ENCODE measurements around the gene PAX9.

Gene PAX9

DNA sequence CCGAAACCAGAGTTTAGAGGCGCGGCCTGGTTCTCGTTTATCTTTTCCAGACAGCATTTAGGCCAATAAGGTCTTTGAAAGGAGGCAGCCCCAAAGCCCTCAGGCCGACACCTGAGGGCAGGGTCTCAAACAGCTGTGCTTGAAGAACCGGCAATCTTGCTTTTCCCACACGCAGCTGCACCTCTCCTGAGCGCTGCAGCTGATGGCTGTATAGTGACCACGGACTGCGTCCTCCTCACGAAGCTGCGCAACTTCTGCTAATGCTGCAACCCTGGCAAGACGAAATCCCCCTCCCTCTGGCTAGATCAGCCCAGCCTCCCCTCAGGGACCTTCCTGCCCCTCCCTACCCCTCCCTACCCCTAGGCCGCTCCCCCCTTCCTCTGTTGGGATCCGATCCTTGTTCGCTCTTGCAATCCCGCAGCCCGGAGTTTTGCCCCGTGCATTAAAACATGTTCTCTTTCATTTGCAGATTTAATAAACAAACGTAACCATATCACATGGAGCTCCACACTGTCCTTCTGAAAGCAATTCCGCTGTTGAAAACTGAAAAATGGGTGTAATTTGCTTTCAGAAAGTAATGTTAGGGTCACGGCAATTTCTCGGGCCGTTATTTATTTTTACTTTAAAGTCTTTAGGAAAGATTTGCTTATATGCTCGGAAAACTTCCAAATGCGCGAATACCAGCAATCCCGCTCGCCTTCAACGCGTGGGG, 4.8 kb upstream of the PAX9 start:
- FAIRE-seq, result no peak

- no peak for FAIRE-seq
Observed at GRCh38 chr14:36657399-36658122, 4.1 kb upstream of the PAX9 start.

DNA sequence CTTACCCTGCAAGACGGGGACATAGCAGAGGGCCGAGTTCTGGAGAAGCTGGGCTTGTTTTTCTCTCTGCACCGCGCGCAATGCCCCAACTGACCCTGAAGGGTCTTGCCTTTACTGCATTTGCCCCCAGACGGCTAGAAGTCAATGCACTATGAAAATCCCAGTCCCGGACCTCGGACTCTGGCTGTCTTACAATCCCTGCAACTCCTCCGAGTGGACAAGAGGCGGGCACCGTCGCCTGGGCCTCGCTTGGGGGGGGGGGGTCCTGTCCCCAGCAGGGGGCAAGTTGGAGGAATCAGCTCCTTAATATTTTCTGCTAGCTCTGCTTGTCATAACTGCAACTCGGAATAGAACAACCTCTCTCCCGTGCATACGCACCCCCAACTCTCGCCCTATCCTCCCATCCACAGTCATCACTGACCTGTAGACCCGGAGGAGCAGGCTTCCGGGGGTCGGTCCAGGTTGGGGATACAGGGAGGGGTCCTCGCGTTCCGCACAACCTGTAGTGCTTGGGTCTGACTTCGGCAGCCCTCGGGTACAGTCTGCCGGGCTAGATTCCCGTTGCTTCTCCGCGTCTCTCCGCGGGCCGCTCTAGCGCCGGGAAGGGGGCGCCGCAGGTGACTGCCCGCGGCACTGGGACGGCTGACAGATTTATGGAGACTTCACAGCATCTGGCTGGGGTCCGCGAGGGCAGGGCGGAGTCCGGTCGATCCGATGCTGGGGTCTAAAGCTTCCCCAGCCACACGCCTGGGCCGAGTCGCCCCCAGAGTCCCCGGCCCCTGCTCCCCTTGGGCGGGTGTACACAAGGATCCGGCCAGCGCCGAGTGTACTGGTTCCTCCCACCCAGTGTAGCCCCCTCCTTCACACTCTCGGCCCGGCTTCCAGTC, 3.3 kb upstream of the PAX9 start:
- no peak for FAIRE-seq

- FAIRE-seq, result no peak
Observed at GRCh38 chr14:36659010-36659821, 2.4 kb upstream of the PAX9 start.

DNA sequence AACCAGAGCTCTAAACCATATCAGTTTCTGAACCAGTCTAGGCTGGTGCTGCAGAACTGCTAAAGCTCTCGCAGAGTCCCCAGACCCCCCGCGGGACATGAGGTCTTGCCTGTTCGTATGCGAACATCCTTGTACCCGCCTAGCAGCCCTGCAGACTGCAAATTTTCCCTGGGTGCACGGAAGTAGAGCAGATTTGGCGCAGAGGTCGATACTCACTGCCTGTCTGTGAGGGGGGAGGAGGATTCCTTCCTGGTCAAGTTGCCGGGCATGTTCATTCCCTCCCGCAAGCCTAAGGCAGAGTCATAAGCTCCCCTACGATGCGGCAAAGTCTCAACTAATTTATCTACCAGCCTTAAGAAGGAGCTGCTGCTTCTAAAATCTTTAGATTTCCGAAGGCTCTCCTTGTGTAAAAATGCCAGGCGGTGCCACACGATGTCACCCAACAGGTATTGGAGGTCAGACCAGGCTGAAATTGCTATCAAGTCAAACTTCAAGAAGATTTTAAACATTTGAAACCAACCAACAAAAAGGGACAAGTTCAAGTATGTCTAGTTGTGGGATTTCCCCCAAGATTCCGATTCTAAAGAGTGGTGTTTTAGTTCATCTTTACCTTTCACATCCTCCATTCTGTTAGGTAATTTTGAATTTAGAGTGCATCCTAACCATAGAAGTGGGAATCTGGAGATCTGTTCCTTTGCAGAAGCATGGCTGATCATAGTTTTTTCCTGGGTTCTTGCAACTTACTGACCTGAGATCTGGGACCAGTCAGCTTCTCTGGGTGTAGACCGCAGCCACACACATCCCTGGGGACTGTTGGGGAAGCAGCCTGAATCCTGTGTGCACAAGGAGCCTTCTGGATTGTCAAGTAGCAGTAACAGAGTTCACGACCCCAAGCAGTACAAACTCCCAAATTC, 1.6 kb upstream of the PAX9 start:
- no peak for FAIRE-seq

GRCh38 chr14:36660736-36661505, 739 bp upstream of the PAX9 start:
- no peak for FAIRE-seq

- FAIRE-seq, result no peak
Observed at GRCh38 chr14:36662258-36662542, 540 bp downstream of the PAX9 start.

DNA sequence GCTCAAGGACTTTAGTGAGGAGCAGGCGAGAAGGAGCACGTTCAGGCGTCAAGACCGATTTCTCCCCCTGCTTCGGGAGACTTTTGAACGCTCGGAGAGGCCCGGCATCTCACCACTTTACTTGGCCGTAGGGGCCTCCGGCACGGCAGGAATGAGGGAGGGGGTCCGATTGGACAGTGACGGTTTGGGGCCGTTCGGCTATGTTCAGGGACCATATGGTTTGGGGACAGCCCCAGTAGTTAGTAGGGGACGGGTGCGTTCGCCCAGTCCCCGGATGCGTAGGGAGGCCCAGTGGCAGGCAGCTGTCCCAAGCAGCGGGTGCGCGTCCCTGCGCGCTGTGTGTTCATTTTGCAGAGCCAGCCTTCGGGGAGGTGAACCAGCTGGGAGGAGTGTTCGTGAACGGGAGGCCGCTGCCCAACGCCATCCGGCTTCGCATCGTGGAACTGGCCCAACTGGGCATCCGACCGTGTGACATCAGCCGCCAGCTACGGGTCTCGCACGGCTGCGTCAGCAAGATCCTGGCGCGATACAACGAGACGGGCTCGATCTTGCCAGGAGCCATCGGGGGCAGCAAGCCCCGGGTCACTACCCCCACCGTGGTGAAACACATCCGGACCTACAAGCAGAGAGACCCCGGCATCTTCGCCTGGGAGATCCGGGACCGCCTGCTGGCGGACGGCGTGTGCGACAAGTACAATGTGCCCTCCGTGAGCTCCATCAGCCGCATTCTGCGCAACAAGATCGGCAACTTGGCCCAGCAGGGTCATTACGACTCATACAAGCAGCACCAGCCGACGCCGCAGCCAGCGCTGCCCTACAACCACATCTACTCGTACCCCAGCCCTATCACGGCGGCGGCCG, 1.1 kb downstream of the PAX9 start:
- FAIRE-seq, result no peak

GRCh38 chr14:36663404-36664321, 2.0 kb downstream of the PAX9 start:
- no peak for FAIRE-seq

- FAIRE-seq, result no peak
Observed at GRCh38 chr14:36664322-36665193, 2.9 kb downstream of the PAX9 start.

DNA sequence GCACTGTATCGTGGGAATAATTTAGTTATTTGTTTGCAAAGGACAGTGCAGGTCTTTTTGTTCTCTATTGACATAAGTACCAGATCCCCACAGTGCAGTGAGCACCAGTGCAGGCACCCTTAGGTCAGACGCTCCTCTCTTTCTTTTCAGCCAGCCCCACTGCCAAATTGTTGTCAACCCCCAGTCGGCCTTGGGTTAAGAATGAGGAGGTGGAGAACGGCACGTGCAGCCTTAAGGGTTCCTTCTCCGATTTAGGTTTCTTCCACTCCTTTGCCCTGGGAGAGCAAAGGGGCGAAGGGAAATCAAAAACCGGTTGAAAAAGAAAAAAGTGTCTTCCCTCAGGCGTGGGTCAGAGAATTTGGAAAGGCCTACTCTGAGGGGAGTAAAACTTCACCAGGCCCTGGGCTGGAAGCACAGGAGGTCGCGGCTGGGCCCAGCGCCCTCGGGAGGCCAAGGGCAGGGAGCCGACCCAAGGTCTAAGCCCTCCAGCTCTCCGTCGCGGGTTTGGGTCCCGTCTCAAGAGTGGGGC, 4.3 kb downstream of the PAX9 start:
- FAIRE-seq, result no peak

DNA sequence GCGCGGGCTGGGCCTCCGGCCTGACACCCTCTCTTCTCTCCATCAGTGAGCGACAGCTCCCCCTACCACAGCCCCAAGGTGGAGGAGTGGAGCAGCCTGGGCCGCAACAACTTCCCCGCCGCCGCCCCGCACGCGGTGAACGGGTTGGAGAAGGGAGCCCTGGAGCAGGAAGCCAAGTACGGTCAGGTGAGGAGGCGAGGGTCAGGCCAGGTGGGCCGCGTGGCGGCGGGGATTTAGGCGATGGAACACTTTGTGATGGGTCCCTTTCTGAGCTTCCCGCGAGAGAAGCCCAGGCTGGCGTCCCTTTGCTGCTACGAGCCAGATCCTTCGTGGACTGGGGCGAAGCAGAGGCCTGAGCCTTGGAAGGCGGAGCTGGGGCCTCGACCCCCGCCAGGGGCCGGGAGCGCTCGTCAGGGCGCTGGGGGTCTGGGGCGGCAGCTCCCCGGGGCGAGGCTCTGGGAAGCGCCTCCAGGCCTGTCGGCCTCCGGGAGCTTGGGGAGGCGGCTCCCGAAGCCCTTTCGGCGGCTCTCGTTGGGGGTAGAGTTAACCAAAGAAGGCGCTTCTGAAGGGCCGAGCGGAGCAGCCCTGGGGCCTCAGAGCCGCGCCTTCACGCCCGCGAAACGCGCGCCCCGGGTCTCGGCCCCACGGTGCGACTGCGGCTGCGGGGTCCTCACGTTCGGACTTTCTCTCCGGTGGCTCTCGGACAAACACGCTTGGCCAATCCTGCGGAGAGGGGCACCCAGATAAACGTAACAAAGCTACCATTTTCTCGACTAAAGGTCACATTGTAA, 5.0 kb downstream of the PAX9 start:
- no peak for FAIRE-seq

DNA sequence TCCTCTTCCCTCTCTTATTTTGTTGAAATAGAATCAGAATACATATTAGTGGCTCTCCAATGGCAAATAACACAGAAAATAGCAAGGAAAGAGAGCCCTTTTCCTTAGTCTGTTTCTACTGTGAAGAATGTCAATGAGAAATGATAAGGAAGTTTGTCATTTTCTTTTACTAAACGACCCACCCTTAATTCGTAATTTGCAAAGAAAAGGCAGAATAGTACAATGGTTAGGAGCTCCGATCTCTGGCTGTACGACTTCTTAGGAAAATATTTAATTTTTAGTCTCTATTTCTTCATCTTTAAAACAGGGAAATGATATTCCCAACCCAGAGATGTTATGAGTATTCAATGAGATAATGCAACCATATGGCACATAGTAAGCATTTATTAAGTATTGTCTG, 6.0 kb downstream of the PAX9 start:
- no peak for FAIRE-seq

DNA sequence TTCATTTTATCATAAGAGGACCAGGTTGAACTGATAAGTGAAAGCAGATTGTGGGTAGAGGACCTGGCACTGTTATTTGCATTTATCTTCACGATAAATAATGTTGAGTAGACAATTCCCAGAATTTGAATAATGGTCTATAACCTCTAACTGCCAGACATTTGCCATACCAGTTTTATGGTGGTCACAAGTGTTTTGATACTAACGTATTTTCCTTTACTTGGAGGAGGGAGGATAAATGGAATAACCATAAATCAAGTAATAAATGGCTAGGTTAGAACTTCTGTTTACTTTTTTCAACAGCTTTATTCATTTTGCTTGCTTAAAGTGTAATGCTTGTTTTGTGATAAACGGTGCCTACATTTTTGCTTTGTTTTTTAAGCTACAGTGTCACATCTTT, 9.5 kb downstream of the PAX9 start:
- FAIRE-seq, result no peak

DNA sequence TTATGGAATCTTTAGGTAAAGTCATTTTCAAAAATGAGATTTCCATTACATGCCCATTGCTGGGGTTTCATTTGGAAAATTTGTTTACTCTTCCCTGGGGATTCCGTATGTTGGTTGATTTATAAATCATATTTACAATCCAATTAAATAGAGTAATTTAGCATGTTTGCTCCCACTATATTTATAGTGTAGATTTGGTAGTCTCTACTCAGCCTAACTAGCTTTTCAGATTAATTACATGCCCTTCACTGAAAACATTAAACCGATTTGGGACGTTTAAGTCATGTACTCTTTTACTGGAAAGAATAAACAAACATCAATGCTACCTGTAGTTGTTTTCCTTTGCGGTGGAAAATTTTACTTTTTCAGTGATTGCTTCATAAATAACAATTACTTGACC, 10.4 kb downstream of the PAX9 start:
- no peak for FAIRE-seq

- no peak for FAIRE-seq
Observed at GRCh38 chr14:36674659-36675058, 13.0 kb downstream of the PAX9 start.

GRCh38 chr14:36675581-36675980, 13.9 kb downstream of the PAX9 start:
- FAIRE-seq, result no peak
